Psoas muscle (tissue), 8 donors: ENCODE measurements around the gene PVR. TPM values are rescaled to one million over a fixed set of nuclear protein-coding genes. Genes with fewer than 3 reads are reported as not detected.

Experiments
- ATAC-seq, 4 donors: fragments of 200-7000 bp; cut with Tn5 transposase; one replicate each; pipeline ENCODE4 v1.9.1; 2020; ENCODE audit warnings: moderate library complexity in 3 of 4, mild to moderate bottlenecking in 2 of 4
- DNase-seq, 2 donors: peaks; one replicate each; pipeline ENCODE4 v3.0.0-alpha.2; 2020
- H3K27ac ChIP-seq: fragments of 200-600 bp; one replicate; pipeline ENCODE4 v1.8.0; 2022
- H3K27me3 ChIP-seq, 3 donors: fragments of 200-600 bp in 1 of 3; one replicate each; pipeline versions ENCODE4 v1.6.1 to v1.8.0; 2013 to 2022; ENCODE audit warnings: low read length in 2 of 3, mild to moderate bottlenecking in 2 of 3, moderate library complexity in 1 of 3; ENCODE audit not compliant: insufficient read depth in 3 of 3
- H3K36me3 ChIP-seq, 2 donors: fragments of 200-600 bp in 1 of 2; one replicate each; pipeline versions ENCODE4 v1.6.1 to v1.8.0; 2013 to 2022; ENCODE audit warnings: low read depth in 1 of 2, mild to moderate bottlenecking in 1 of 2, moderate library complexity in 1 of 2; ENCODE audit not compliant: insufficient read depth in 1 of 2
- H3K4me1 ChIP-seq: fragments of 200-600 bp; one replicate; pipeline ENCODE4 v1.8.0; 2022
- H3K4me3 ChIP-seq: fragments of 200-600 bp; one replicate; pipeline ENCODE4 v1.8.0; 2022; ENCODE audit warnings: mild to moderate bottlenecking
- H3K9me3 ChIP-seq: fragments of 200-600 bp; one replicate; pipeline ENCODE4 v1.8.0; 2022
- WGBS, 3 donors: extraction: QIAGEN DNeasy Blood & Tissue Kit; methylation state at CpG; one replicate each; pipeline versions ENCODE4 v1.1.6 to v1.1.7; 2013; 5-methylcytosine and 5-hydroxymethylcytosine counted together
- intact Hi-C, 2 donors: fragments of 100-400 bp; cut with DNase I; formaldehyde crosslinking; loops; one replicate each; pipeline versions ENCODE4 v1.11.0 to v1.14.2; 2022
- polyA plus RNA-seq, 3 donors: library from polyadenylated mRNA; stranded (reverse); fragments of 200-250 nt; gene quantifications; one replicate each; pipeline ENCODE4 v1.2.3, GENCODE V29; 2013
- total RNA-seq, 4 donors: library from RNA; stranded (reverse); fragmentation: NEBNext Ultra II Directional in 2 of 4; extraction: Animal tissue kit (Norgen Biotek cat#: 25700) in 2 of 4; gene quantifications; one replicate each; pipeline versions ENCODE4 v1.2.1 to v1.2.4, GENCODE V29; 2021 to 2023
- TF ChIP-seq, protein P1 (sequence below): fragments of 200-600 bp; IDR thresholded peaks from one replicate; pipeline ENCODE4 v1.8.0; 2022; ENCODE audit warnings: antibody characterized with exemption
- donor health status: healthy with polysubstance abuse.
- donor health status: DM: no; HTN: no; CAD: no; lungs with moderate emphysema.
- donor health status: Bipolar disorder and iron deficiency.
- donor health status: healthy.
- donor health status: DM: yes; HTN: yes; CAD: no.
- donor health status: DM: no; HTN: no; CAD: no.
- donor health status: DM: no; HTN: no; CAD: no.
- donor health status: DM: yes; HTN: yes; CAD: no.

Gene PVR
- total and polyA plus RNA-seq, 7 donors = 21.0 to 117 (median 44.4) TPM

DNA sequence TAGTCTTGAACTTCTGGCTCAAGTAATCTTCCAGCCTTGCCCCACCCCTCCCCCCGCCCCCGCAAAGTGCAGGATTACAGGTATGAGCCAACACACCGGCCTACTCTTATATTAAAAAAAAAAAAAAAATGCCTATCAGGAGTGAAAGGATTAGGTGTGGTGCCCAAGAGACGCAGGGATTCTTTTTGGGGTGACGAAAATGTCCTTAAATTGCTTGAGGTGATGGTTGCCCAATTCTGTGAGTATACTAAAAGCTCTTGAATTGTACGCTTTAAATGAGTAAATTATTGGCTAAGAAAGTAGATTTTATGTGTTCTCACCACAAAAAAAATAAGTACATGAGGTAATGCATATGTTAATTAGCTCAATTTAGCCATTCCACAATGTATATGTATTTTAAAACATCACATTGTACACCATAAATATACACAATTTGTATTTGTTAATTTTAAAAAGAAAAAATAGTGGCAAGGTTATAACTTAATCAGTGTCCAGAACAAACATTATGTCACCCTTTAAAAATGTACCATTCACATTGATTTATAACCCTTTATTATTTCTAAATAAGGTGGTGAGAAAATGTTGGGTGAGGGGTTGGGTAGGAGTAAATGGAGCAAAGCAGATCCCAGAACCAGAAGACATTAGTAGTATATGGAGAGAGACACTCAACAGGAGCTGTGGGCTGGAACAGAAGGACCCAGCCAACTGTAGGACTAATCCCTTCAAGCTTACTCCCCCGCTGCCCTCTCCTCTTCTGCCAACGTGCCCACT is 26.4 kb upstream of the PVR start:
- no peak overlapping the region for H3K4me3 ChIP-seq
- no peaks in the 10 kb centered on the region for H3K27me3 ChIP-seq
- H3K36me3 ChIP-seq = no peaks in the 10 kb centered on the region
- TF ChIP-seq, protein P1, sequence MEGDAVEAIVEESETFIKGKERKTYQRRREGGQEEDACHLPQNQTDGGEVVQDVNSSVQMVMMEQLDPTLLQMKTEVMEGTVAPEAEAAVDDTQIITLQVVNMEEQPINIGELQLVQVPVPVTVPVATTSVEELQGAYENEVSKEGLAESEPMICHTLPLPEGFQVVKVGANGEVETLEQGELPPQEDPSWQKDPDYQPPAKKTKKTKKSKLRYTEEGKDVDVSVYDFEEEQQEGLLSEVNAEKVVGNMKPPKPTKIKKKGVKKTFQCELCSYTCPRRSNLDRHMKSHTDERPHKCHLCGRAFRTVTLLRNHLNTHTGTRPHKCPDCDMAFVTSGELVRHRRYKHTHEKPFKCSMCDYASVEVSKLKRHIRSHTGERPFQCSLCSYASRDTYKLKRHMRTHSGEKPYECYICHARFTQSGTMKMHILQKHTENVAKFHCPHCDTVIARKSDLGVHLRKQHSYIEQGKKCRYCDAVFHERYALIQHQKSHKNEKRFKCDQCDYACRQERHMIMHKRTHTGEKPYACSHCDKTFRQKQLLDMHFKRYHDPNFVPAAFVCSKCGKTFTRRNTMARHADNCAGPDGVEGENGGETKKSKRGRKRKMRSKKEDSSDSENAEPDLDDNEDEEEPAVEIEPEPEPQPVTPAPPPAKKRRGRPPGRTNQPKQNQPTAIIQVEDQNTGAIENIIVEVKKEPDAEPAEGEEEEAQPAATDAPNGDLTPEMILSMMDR = no peak
- DNase-seq (no peak), ATAC-seq (no peak)
- no peak overlapping the region for H3K27ac ChIP-seq
- H3K4me1 ChIP-seq = no peaks in the 10 kb centered on the region
- H3K9me3 ChIP-seq = no peaks in the 10 kb centered on the region
- intact Hi-C loops = no loop called here
- WGBS, 3 donors = 68 to 75% (median 69%) methylated on average over 8 of the region's 8 CpGs

DNA sequence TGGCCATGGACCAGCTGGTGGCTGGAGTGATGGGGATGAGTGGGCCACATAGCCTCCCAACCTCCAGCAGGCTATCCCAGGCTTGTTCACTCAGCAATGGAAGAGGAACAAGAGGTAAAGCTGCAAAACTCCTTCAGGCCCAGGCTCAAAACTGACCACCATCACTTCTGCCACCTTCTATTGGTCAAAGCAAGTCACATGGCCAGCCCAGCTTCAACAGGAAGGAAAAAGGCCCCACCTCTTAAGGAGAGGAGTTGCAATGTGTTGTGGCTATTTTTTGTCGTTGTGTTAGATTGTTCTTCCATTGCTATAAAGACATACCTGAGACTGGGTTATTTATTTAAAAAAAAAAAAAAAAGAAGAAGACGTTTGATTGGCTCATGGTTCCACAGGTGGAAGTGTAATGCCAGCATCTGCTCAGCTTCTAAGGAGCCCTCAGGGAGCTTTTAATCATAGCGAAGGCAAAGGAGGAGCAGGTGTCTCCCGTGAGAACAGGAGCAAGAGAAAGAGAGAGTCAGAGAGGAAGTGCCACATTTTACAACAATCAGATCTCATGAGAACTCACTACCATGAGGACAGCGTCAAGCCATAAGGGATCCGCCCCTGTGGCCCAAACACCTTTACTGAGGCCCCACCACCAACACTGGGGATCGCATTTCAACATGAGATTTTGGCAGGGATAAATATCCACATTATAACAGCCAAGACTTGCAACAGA is 24.9 kb upstream of the PVR start:
- H3K4me1 ChIP-seq = no peaks in the 10 kb centered on the region
- H3K9me3 ChIP-seq = no peaks in the 10 kb centered on the region
- H3K36me3 ChIP-seq = no peaks in the 10 kb centered on the region
- 71 to 73% (median 71%) methylated on average over 7 of the region's 7 CpGs for WGBS, 3 donors
- no peak overlapping the region for H3K27ac ChIP-seq
- no peak overlapping the region for H3K4me3 ChIP-seq
- no peak for ATAC-seq
- H3K27me3 ChIP-seq = no peaks in the 10 kb centered on the region
- TF ChIP-seq, protein P1 = no peak
- intact Hi-C loops = no loop called here
- DNase-seq = no peak

DNA sequence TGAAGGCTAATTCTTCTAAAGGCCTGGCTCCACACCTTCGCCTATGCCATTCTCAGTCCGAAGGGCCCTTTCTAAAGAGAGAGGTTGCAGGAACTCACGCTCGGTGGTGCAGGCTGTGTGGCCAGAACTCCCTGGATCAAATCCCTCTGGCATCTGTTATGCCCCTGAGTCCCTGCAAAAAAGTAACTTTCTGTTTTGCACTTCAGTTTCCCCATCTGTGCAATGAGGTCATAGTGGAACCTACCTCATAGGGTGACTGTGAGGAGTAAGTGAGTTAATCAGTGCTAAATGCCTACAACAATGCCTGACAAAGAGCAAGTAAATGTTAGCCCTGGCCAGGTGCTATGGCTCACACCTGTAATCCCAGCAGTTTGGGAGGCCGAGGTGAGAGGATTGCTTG is 23.0 kb upstream of the PVR start:
- 69 to 88% (median 80%) methylated on average over 5 of the region's 5 CpGs for WGBS, 3 donors
- ATAC-seq = no peak
- TF ChIP-seq, protein P1 = no peak

DNA sequence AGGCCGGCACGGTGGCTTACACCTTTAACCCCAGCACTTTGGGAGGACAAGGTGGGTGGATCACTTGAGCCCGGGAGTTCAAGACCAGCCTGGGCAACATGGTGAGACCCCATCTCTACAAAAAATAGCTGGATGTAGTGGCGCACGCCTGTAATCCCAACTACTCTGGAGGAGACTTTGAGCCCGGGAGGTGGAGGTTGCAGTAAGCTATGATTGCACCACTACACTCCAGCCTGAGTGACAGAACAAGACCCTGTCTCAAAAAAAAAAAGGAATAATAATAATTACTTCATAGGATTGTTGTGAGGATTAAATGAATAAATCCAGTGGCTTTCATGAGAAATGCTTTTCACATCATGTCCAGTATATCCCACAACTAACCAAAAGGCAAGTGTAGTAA is 22.3 kb upstream of the PVR start:
- H3K27ac ChIP-seq = no peak overlapping the region
- H3K9me3 ChIP-seq = no peaks in the 10 kb centered on the region
- no peak overlapping the region for H3K4me3 ChIP-seq
- no peaks in the 10 kb centered on the region for H3K4me1 ChIP-seq
- TF ChIP-seq, protein P1 = no peak
- no peaks in the 10 kb centered on the region for H3K36me3 ChIP-seq
- intact Hi-C loops = no loop called here
- no peak for ATAC-seq
- 78 to 96% (median 91%) methylated on average over 6 of the region's 6 CpGs for WGBS, 3 donors
- H3K27me3 ChIP-seq = no peaks in the 10 kb centered on the region
- DNase-seq = no peak

More for the DNA sequence above, 23.0 kb upstream of the PVR start:
- H3K27ac ChIP-seq = no peak overlapping the region
- H3K4me1 ChIP-seq = no peaks in the 10 kb centered on the region
- no peaks in the 10 kb centered on the region for H3K27me3 ChIP-seq
- H3K36me3 ChIP-seq = no peaks in the 10 kb centered on the region
- intact Hi-C loops = no loop called here
- DNase-seq = no peak
- no peaks in the 10 kb centered on the region for H3K9me3 ChIP-seq
- no peak overlapping the region for H3K4me3 ChIP-seq
